Keratinocyte (primary cell): ENCODE data around the gene FRMD3.

Experiments used
- CTCF ChIP-seq, 3 experiments: IDR thresholded peaks in 1 of 3; conservative IDR thresholded peaks in 1 of 3; optimal IDR thresholded peaks in 1 of 3; 2 replicates in 2 of 3; 3 replicates in 1 of 3; pipeline versions ENCODE3 to v1.5.1; 2011; ENCODE audit warnings: low read length in 3 of 3, mild to moderate bottlenecking in 3 of 3, moderate library complexity in 2 of 3, control low read depth in 1 of 3, inconsistent platforms in 1 of 3; ENCODE audit not compliant: insufficient read depth in 2 of 3; ENCODE audit errors: extremely low read depth in 1 of 3
- EZH2 ChIP-seq: IDR thresholded peaks from one replicate; pipeline ENCODE4 v1.6.1; 2012; ENCODE audit warnings: inconsistent platforms, mild to moderate bottlenecking, low read length, moderate library complexity

GRCh38 chr9:83497441-83497840 is 40.8 kb downstream of the FRMD3 start:
- TF ChIP-seq CTCF (optimal IDR thresholded peaks at IDR 0.05 in 1 of 3, IDR thresholded peaks at IDR 0.05 in 1 of 3, conservative IDR thresholded peaks at IDR 0.05 in 1 of 3; ENCODE audit: extremely low read depth in 1 of 3, insufficient read depth in 2 of 3, low read length in 3 of 3) (no peak), EZH2 (no peak)
